HCT116 (cell line): ENCODE data around the gene CAPG. TPM values are rescaled to one million over a fixed set of nuclear protein-coding genes. Genes with fewer than 3 reads are reported as not detected.

Experiments used
- ATAC-seq: fragments of 200-7000 bp; cut with Tn5 transposase; 2 replicates; pipeline ENCODE4 v1.9.1; 2020; ENCODE audit warnings: mild to moderate bottlenecking, moderate library complexity
- BruUV-seq: library from RNA; stranded (reverse); fragments of 400-500 nt; replicated peaks from 2 replicates; lab custom pipeline; 2021; lab: Mats Ljungman, UMichigan
- CTCF ChIA-PET: fragments of 300-600 bp; sonication (Branson Sonifier 250); formaldehyde crosslinking; loops from one replicate; lab custom pipeline; 2021; ENCODE audit warnings: antibody characterized with exemption; lab: Charles Lee
- POLR2A ChIA-PET: fragments of 300-600, 350-600 bp; sonication (Branson Sonifier 250); formaldehyde crosslinking; loops from one replicate; lab custom pipeline; 2021; ENCODE audit warnings: antibody characterized with exemption; lab: Charles Lee
- RAD21 ChIA-PET, 2 experiments: fragments of 300-600 bp; sonication (Branson Sonifier 250); formaldehyde crosslinking; loops; one replicate each; lab custom pipeline; 2023; ENCODE audit warnings: low total read pairs in 2 of 2; ENCODE audit not compliant: uncharacterized antibody in 2 of 2, unreplicated experiment in 2 of 2, low non-redundant PET in 1 of 2; lab: Charles Lee
- DNase-seq: peaks from one replicate; pipeline ENCODE4 v3.0.0-alpha.2; 2010; ENCODE audit warnings: low read depth, low spot score
- H2AFZ ChIP-seq: fragments of 200-600 bp; shearing (Covaris generic), sonication (generic); 2 replicates; pipeline ENCODE4 v1.6.1; 2017; ENCODE audit warnings: low read depth, mixed run types, mixed read lengths, antibody characterized with exemption, low read length; ENCODE audit not compliant: poor library complexity, severe bottlenecking
- H3K27ac ChIP-seq: 2 replicates; pipeline ENCODE4 v1.5.1; 2012; ENCODE audit warnings: low read depth, low read length
- H3K27me3 ChIP-seq: fragments of 200-600 bp; sonication (generic); 2 replicates; pipeline ENCODE4 v1.6.1; 2016; ENCODE audit warnings: mixed run types, low read length, mixed read lengths; ENCODE audit not compliant: insufficient read depth
- H3K36me3 ChIP-seq, 2 experiments: fragments of 200-500 bp in 1 of 2; fragments of 200-600 bp in 1 of 2; sonication (Bioruptor generic) in 1 of 2; sonication (generic) in 1 of 2; 2 replicates each; pipeline versions ENCODE4 v1.5.1 to v1.6.1; 2014 to 2016; ENCODE audit warnings: low read length in 2 of 2, inconsistent platforms in 1 of 2, mixed read lengths in 1 of 2, mixed run types in 1 of 2; ENCODE audit not compliant: insufficient read depth in 2 of 2, control insufficient read depth in 1 of 2
- H3K4me1 ChIP-seq, 2 experiments: fragments of 200-600 bp in 1 of 2; sonication (generic) in 1 of 2; 2 replicates each; pipeline versions ENCODE4 v1.5.1 to v1.6.1; 2012 to 2017; ENCODE audit warnings: low read length in 2 of 2, inconsistent platforms in 1 of 2, mild to moderate bottlenecking in 1 of 2, mixed read lengths in 1 of 2, mixed run types in 1 of 2, moderate library complexity in 1 of 2; ENCODE audit not compliant: insufficient read depth in 2 of 2, control insufficient read depth in 1 of 2
- H3K4me2 ChIP-seq: fragments of 200-600 bp; sonication (generic); 2 replicates; pipeline ENCODE4 v1.6.1; 2017; ENCODE audit warnings: mixed run types, low read length, mixed read lengths
- H3K4me3 ChIP-seq, 2 experiments: fragments of 200-600 bp in 1 of 2; sonication (generic) in 1 of 2; replicated peaks in 1 of 2; 2 replicates each; pipeline ENCODE4 v1.5.1; 2011 to 2016; ENCODE audit warnings: low read length in 2 of 2, control low read depth in 1 of 2, low read depth in 1 of 2, mild to moderate bottlenecking in 1 of 2, mixed read lengths in 1 of 2, mixed run types in 1 of 2
- H3K79me2 ChIP-seq: fragments of 200-600 bp; sonication (generic); 2 replicates; pipeline ENCODE4 v1.6.1; 2017; ENCODE audit warnings: mild to moderate bottlenecking, mixed run types, low read length, moderate library complexity, mixed read lengths; ENCODE audit not compliant: insufficient read depth
- H3K9ac ChIP-seq: fragments of 200-600 bp; sonication (generic); 2 replicates; pipeline ENCODE4 v1.6.1; 2016; ENCODE audit warnings: low read length, mixed read lengths
- H3K9me2 ChIP-seq: fragments of 200-600 bp; sonication (generic), shearing (Covaris generic); 2 replicates; pipeline ENCODE4 v1.6.1; 2017; ENCODE audit warnings: mixed run types, mild to moderate bottlenecking, moderate library complexity; ENCODE audit not compliant: insufficient read depth
- H3K9me3 ChIP-seq, 2 experiments: fragments of 200-500 bp in 1 of 2; fragments of 200-600 bp in 1 of 2; sonication (Bioruptor generic) in 1 of 2; sonication (generic) in 1 of 2; 2 replicates each; pipeline ENCODE4 v1.6.1; 2014 to 2017; ENCODE audit warnings: low read length in 2 of 2, mixed read lengths in 2 of 2, inconsistent platforms in 1 of 2, low read depth in 1 of 2, mild to moderate bottlenecking in 1 of 2, mixed run types in 1 of 2, moderate library complexity in 1 of 2; ENCODE audit not compliant: control insufficient read depth in 1 of 2, insufficient read depth in 1 of 2
- H4K20me1 ChIP-seq: fragments of 200-600 bp; sonication (generic), shearing (Covaris generic); 2 replicates; pipeline ENCODE4 v1.6.1; 2017; ENCODE audit warnings: mixed run types, mild to moderate bottlenecking, moderate library complexity; ENCODE audit not compliant: insufficient read depth
- CBX3 ChIP-seq: IDR thresholded peaks from 2 replicates; pipeline ENCODE4 v1.6.1; 2012; ENCODE audit warnings: low read depth
- EZH2phosphoT487 ChIP-seq: fragments of 200-600 bp; IDR thresholded peaks from 2 replicates; pipeline ENCODE4 v1.6.1; 2018; ENCODE audit warnings: antibody characterized with exemption, borderline replicate concordance
- JUND ChIP-seq: IDR thresholded peaks from 2 replicates; pipeline ENCODE4 v1.6.1; 2012
- TCF7L2 ChIP-seq: IDR thresholded peaks from 2 replicates; pipeline ENCODE4 v1.7.0; 2011; ENCODE audit warnings: borderline replicate concordance, inconsistent platforms; ENCODE audit not compliant: insufficient read depth, insufficient read length; ENCODE audit errors: extremely low read depth
- ZFX ChIP-seq: fragments of 450-650 bp; IDR thresholded peaks from 2 replicates; pipeline ENCODE4 v1.6.1; 2017
- ZNF274 ChIP-seq: fragments of 200-500 bp; sonication (Bioruptor generic); IDR thresholded peaks from 2 replicates; pipeline ENCODE4 v1.6.1; 2014; ENCODE audit warnings: mild to moderate bottlenecking, low read depth, low read length, inconsistent platforms
- intact Hi-C: fragments of 100-400 bp; cut with micrococcal nuclease; formaldehyde crosslinking; loops from 2 replicates; pipeline ENCODE4 v1.10.0; 2022
- total RNA-seq: library from RNA; stranded (reverse); gene quantifications from one replicate; pipeline ENCODE4 v1.2.1, GENCODE V29; 2021; ENCODE audit not compliant: unreplicated experiment
- TF ChIP-seq, protein P1 (sequence below): IDR thresholded peaks from 2 replicates; pipeline ENCODE4 v1.6.1; 2012
- TF ChIP-seq, protein P2 (sequence below): IDR thresholded peaks from 2 replicates; pipeline ENCODE4 v1.6.1; 2012; ENCODE audit warnings: low read depth
- TF ChIP-seq, protein P3 (sequence below): IDR thresholded peaks from 2 replicates; pipeline ENCODE4 v1.6.1; 2011; ENCODE audit warnings: mild to moderate bottlenecking, low read length, moderate library complexity; ENCODE audit not compliant: insufficient replicate concordance; ENCODE audit errors: extremely low read depth

CAPG gene
- total RNA-seq, 1 experiment from 2014 or later: 223 TPM

DNA sequence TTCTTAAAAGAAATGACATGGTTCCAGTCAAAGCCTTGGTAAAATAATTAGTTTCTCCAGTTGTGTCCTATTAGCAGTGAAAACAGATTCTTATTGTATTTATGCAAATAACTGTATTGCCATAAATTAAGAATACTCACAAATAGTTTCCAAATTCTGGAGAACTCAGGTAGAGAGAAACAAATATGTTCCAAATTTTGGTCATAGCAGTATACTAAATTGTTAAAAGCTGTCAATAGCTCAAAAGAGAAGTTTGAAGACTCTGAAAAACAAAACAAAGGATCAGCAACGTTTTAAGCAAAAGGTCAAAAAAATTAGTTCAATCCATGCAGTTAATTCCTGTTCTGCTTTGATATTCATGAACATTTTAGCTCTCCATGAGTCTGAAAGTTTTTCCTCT is 30.1 kb downstream of the CAPG start:
- RAD21 ChIA-PET: no interaction called here
- POLR2A ChIA-PET: no interaction called here

More for the DNA sequence above, 30.1 kb downstream of the CAPG start:
- H3K4me2 ChIP-seq: no peak overlapping the region
- H3K4me1 ChIP-seq: no peaks in the 10 kb centered on the region
- H3K36me3 ChIP-seq: no peaks in the 10 kb centered on the region
- ATAC-seq (no peak), DNase-seq (no peak)
- no peak for TF ChIP-seq TCF7L2
- TF ChIP-seq EZH2phosphoT487: no peak
- no peak for TF ChIP-seq JUND
- TF ChIP-seq, protein P1, sequence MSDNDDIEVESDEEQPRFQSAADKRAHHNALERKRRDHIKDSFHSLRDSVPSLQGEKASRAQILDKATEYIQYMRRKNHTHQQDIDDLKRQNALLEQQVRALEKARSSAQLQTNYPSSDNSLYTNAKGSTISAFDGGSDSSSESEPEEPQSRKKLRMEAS: no peak
- TF ChIP-seq ZFX: no peak
- TF ChIP-seq CBX3: no peak
- TF ChIP-seq, protein P2, sequence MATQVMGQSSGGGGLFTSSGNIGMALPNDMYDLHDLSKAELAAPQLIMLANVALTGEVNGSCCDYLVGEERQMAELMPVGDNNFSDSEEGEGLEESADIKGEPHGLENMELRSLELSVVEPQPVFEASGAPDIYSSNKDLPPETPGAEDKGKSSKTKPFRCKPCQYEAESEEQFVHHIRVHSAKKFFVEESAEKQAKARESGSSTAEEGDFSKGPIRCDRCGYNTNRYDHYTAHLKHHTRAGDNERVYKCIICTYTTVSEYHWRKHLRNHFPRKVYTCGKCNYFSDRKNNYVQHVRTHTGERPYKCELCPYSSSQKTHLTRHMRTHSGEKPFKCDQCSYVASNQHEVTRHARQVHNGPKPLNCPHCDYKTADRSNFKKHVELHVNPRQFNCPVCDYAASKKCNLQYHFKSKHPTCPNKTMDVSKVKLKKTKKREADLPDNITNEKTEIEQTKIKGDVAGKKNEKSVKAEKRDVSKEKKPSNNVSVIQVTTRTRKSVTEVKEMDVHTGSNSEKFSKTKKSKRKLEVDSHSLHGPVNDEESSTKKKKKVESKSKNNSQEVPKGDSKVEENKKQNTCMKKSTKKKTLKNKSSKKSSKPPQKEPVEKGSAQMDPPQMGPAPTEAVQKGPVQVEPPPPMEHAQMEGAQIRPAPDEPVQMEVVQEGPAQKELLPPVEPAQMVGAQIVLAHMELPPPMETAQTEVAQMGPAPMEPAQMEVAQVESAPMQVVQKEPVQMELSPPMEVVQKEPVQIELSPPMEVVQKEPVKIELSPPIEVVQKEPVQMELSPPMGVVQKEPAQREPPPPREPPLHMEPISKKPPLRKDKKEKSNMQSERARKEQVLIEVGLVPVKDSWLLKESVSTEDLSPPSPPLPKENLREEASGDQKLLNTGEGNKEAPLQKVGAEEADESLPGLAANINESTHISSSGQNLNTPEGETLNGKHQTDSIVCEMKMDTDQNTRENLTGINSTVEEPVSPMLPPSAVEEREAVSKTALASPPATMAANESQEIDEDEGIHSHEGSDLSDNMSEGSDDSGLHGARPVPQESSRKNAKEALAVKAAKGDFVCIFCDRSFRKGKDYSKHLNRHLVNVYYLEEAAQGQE: no peak
- no peak for TF ChIP-seq ZNF274
- TF ChIP-seq, protein P3, sequence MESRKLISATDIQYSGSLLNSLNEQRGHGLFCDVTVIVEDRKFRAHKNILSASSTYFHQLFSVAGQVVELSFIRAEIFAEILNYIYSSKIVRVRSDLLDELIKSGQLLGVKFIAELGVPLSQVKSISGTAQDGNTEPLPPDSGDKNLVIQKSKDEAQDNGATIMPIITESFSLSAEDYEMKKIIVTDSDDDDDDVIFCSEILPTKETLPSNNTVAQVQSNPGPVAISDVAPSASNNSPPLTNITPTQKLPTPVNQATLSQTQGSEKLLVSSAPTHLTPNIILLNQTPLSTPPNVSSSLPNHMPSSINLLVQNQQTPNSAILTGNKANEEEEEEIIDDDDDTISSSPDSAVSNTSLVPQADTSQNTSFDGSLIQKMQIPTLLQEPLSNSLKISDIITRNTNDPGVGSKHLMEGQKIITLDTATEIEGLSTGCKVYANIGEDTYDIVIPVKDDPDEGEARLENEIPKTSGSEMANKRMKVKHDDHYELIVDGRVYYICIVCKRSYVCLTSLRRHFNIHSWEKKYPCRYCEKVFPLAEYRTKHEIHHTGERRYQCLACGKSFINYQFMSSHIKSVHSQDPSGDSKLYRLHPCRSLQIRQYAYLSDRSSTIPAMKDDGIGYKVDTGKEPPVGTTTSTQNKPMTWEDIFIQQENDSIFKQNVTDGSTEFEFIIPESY: no peak
- no peak overlapping the region for H3K9ac ChIP-seq
- CTCF ChIA-PET: no interaction called here
- no peak overlapping the region for H2AFZ ChIP-seq
- H3K9me2 ChIP-seq: no peaks in the 10 kb centered on the region
- H3K9me3 ChIP-seq: no peaks in the 10 kb centered on the region
- H3K4me3 ChIP-seq: no peak overlapping the region
- intact Hi-C loops: no loop called here
- H3K79me2 ChIP-seq: no peaks in the 10 kb centered on the region
- no peaks in the 10 kb centered on the region for H4K20me1 ChIP-seq
- BruUV-seq: no TSS peak
- H3K27me3 ChIP-seq: no peaks in the 10 kb centered on the region
- no peak overlapping the region for H3K27ac ChIP-seq
